DMS53 treated with DMSO at 0.1 percent for 48 hours (cell line): Measurements from ENCODE around the gene DCAF10.
"Not testable (repeated sequence)": the region's sequence is repeated elsewhere in the genome, so short reads cannot be mapped to it uniquely, and the experiment has no call there.

Experiments used
- DNase-seq: peaks from one replicate; lab custom pipeline; 2025; ENCODE audit not compliant: unreplicated experiment; lab: John Stamatoyannopoulos, UW

The DCAF10 gene

DNA sequence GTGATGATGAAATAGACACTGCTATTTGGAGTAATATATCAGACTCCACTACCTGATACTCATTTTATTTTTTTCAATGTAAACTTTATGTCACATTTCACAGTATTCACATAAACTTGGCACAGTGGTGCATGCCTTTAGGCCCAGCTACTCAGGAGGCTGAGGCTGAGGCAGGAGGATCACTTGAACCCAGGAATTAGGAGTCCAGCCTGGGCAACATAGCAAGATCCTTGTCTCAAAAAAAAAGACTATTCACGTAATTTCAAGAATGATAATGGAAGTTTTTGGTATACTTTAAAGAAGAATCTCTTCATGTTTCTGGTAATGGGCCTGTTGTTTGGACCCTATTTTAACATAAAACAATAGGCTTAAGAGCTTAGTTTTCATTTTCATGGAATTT, 56.0 kb downstream of the DCAF10 start:
- DNase-seq: no peak

DNA sequence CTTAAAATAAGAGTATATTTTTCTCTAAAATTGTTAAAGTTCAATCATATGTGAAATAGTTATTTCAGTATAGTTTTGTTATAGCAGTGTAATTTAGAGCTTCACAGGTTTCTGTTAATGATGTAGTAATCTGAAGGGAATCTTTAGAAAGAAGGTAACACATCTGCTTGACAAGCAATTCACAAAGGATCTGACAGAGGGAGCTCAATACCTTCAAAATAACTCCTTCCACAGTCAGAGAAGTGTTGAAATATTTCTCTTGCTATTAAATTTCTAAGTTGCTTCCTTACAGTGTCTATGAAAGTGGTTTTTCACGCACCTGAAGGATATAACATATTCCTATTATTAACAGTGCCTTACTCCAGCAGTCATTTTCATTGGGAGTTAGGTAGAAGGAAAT, 58.4 kb downstream of the DCAF10 start:
- DNase-seq: no peak

DNA sequence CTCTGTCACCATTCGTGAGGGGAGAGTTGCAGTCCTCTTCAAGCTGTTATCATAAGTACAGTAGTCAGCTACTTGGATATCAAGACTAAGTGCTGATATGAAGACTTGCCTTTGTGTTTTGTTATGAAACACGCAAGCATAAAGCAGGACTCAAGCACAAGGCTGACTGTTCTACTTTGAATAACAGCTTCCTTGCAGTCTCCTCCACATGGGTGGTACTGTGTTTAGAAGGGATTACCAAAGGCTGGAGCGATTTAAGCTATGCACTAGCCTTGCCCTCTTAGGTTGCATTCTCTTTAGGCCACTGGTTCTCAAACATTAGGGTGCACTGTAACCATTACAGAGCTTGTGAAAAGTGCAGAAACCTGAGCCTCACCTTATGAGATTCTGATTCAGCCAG, 61.9 kb downstream of the DCAF10 start:
- DNase-seq: no peak

DNA sequence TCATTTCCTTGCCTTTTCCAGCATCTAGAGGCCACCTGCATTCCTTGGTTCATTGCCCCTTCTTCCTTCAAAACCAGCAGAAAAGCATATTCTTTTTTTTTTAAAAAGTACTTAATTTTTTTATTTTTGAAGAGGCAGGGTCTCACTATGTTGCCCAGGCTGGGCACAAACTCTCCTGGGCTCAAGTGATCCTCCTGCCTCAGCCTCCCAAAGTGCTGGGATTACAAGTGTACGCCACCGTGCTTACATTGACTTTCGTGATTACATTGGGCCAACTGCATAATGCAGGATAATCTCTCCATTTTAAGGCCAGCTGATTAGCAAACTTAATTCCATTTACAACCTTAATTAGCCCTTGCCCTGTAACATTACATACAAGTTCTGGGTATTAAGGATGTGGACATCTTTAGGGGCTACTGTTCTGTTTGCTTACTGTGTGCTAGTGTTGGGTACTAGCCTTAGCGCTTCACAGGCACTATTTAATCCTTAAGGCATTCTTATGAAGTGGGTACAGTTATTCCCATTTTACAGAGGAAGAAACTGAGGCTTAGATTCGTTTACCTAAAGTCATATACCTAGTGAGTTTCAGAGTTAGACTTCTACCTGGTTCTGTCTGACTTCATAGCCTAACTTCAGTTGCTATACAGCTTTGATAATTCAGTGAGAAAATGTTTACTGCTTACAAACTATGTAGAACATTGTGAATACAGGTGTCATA, 69.6 kb downstream of the DCAF10 start:
- DNase-seq: no peak

DNA sequence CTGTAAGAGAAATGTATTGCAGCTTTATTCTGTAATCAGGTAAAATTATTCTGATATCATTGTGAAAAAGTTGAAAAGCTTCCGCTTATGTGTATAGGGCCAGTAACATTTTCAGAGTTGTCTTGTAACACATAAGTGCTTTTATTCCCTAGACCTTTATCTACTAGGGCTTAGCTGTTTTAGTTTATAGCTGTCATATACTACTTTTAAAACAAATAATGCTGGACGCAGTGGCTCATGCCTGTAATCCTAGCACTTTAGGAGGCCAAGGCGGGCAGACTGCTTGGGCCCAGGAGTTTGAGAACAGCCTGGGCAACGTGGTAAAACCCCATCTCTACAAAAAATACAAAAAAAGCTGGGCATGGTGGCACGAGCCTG, 70.2 kb downstream of the DCAF10 start:
- DNase-seq: no peak

DNA sequence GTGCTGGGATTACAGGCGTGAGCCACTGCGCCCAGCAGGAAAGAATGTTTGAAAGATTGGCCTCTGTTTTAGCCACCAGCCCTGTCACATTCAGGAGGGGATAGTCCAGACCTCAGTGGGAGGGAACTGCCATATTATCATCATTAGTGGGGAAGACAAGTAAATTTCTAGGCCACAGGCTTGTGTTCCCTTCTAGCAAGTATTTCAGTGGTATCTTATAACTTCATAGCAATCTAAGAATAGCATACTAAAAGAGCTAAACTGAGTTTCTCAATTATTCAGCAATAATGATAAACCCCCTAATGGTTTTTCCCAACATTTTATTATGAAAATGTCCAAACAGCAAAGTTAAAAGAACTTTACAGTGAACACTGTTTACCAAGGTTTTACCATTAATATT, 73.4 kb downstream of the DCAF10 start:
- DNase-seq: no peak

DNA sequence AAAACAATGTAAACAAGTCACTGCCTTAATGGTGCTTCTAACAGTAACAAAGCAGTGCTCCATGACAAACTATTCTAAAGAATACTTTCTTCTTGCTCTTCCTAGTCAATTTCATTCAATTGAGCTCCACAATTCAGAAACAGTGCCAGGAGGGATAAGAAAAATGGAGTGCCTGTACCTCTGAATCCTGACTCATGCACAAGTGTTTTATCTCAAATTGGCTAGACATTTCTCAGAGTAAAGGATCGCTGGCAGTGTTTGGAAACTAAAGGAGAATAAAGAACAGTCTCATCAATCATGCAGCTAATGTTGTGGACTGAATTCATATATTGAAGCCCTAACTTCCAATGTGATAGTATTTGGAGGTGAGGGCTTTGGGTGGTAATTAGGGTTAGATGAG, 75.8 kb downstream of the DCAF10 start:
- DNase-seq: no peak

DNA sequence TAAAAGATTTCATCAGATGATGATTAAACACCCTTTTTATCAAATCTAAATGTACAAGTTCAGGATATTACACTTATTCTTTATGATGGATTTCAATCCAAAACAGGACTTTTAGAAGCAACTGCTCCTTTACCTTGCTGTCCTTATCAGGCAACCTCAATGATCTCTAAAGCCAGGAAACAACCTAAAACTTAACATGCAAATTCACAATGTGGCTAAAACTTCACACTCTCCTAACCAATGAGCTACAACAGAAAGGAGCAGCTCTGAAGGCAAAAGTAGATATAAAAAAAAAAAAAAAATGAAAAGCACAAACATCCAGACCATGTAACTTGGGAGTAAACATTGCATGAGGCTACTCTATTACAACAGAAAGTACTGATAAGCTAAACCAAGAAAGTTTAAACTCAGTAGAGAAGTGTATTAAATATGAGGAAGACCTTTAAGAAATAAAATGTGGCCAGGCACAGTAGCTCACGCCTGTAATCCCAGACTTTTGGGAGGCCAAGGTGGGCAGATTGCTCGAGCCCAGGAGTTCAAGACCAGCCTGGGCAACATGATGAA, 80.4 kb downstream of the DCAF10 start:
- no peak for DNase-seq

DNA sequence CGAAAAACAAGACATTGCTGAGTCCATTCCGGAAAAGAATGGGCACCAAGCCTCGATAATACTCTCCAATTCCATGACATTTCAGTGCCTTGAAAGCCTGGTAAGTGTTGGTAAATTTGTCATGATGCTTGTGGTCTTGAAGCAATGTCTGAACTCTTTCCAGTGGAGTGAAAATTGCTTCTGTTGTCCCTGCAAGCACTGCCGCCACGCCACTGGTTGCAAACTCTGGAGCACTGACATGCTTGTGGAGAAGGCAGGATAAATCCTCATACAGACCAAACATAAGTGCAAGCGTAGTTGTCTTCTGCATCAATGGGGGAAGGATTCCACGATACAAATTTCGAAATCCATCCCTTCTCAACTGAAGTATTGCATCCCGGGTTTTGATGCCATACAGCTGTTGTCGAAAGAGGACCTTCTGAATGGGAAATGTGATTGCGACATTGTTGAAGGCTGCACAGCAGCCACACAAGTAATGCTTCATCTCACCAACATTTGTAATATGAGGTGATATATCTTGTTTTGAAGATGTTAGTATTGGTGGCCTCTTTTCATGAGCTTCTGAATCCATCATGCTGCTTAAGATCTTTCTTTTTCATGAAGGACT, 87.5 kb downstream of the DCAF10 start:
- DNase-seq: not testable (repeated sequence)

DNA sequence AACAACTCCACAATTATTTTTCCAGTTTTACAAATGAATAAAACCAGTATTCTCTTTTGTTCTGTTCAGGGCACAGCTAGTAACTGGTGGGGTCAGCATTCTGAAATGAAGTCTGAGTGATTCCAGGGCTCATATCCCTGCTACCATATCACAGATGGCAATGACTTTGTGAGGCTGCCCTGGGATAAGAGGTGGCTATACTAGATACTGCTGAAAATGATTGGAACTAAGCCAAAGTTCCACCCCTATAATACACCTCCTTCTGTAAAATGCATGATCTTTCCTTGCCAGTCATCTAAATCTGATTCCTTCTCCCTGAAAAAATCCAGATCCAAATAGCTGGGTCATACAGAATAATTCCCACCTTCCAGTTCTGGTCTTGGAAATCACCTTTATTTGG, 88.9 kb downstream of the DCAF10 start:
- DNase-seq: no peak

DNA sequence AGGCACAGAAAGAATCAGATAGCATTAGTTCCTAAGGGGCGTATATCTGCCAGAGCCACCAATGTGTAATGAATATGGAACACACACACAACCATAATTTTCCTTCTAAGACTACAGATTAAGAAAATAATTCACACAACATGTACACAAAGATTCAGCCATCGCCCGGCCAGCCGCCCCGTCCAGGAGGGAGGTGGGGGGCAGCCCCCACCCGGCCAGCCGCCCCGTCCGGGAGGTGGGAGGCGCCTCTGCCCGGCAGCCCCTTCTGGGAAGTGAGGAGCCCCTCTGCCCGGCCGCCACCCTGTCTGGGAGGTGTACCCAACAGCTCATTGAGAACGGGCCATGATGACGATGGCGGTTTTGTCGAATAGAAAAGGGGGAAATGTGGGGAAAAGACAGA, 90.4 kb downstream of the DCAF10 start:
- DNase-seq: not testable (repeated sequence)

DNA sequence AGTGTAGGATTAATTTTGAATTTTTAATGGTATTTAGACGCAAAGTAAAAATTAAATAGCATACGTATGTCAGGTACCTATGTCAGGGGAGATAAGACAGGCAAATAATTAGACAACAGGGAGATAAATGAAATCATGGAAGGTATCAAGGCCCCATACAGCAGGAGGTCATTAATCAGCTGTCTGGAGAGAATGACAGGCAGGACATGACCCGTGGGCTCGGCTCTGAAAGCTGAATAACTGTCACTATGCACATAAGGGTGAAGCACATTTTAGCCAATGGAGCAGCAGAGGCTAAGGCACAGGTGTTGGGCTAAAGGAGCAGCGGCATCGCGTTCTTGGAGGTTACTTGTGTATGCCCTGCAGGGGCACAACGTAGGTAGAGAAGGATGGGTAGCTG, 91.5 kb downstream of the DCAF10 start:
- no peak for DNase-seq

DNA sequence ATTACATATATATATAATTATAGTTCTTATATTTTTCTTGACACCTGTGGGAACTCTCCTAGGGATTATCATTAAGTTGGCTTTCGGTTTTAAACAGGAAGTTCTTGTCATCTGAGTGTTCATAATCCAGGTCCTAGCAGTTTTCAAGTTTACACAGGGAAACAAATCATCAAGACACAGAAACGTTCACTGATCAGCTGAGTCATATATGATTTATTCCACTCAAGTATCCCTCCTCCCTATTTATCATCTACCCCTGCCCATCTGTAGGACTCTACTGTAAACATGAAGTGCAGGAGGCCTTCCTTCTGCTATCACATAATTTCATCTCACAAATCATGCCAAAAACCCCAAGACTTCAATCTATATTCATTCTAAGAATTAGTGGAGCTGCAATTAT, 97.1 kb downstream of the DCAF10 start:
- no peak for DNase-seq

DNA sequence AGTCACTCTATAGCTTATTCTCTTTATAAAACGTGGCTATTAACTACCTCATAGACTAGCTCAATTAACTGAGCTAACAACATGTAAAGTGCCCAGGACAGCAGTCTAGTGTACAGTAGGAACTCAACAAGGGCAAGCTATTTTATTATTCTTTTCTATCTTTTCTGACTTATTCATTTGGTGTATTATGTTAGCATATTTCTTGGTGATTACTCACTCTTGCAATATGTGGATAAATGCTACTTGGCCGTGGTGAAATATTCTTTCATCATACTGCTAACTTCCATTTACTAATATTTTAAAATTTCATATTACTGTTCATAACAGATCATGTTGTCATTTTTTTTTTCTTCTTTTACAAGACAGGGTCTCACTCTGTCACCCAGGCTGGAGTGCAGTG, 98.4 kb downstream of the DCAF10 start:
- DNase-seq: no peak

DNA sequence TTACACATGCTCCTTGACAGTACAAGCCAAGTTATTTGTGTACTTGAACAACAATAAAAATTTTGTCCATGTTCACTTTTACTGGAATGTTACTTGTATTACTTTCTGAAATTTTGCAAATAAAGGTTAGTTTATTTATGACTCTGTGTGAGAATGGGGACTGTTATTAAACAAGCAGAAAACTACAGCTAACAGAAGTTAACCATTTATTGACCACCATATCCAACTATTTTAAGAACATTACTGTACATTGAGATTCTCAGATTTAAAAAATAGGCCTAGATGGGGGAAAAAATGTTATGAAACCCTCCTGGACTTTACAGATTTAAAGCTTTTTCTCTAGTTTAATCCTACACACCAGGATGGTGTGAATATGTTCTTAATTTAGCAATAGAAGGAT, 101.5 kb downstream of the DCAF10 start:
- no peak for DNase-seq

DNA sequence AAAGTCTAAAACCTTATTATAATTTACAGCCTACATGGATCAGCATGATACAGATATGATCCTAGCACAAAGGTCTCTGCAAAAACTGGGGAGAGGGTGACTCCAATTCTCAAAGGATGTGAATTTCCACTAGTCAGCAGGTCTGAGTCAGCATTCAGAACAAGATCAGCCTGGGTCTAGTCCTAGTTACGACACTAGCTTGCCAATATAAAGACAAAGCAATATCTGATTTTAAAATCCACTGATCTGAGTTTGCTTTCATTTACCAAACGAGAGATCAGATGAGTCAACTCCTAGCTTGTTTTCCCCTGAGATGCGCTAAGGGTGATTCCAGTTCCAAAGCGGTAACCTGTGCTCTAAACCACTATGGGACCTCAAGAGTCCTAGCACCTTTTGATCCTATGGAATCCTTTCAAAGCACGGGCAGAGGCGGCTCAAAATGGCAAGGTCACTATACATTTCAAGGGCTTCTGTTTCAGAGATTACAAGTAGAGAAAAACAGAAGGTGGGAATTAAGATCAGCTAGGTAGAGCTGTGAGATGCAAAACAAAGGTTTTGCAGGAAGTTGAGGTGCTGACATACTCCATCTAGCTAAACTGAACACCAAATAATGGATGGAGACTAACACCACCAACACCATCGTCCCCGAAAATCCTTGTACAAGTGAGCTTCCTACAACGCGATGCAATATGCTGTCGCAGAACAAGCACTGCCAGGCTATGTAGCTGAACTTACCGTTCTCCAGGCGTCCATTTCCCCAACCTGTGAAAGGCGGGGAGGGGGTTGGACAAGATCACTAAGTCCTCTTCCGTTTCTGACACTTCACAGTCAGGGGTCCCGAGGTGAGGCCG, 102.4 kb downstream of the DCAF10 start:
- DNase-seq: peak; percentile 15

DNA sequence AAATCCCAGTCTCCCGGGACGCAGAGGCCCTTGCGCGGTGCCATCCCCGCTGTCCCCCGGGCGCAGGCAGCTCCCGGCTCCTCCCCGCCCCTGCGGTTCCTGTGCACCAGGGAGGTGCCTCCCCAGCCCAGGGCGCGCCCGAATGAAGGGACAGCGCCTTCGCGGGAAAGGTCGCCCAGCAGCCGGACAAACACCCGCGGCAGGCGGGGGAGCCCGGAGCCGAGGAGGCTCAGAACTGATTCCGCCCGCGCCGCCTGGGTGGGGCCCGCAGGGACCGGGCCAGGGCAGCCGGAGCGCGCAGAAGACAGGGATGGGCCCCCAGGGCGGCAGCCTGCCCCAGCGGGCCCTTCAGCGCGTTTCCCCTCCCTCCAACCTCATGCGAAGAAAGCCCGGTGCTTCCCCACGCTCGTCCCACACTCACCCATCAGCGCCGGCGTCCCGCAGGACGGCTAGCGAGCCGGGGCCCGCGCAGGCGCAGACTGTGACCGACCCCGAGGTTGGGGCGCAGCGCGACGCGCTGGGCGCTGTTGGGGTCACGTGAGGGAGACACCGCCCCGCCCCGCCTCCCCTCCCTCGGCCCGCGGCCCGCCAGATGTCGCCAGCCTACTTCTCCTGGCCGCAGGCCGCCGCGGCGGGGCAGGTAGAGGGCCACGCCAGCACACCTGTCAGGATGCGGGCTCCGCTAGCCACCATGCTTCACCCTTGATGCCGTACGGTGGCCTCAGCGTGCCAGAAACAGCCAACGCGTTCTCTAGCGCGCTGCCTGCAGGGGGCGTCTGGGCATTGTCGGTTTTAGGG, 103.2 kb downstream of the DCAF10 start, which contains the start of gene SLC25A51:
Gene SLC25A51, minus strand, starts transcription at position 481 of the 798 bp plus-strand sequence. CDS start 15,577 bp downstream, outside the sequence.
- peak; percentile 69 for DNase-seq

DNA sequence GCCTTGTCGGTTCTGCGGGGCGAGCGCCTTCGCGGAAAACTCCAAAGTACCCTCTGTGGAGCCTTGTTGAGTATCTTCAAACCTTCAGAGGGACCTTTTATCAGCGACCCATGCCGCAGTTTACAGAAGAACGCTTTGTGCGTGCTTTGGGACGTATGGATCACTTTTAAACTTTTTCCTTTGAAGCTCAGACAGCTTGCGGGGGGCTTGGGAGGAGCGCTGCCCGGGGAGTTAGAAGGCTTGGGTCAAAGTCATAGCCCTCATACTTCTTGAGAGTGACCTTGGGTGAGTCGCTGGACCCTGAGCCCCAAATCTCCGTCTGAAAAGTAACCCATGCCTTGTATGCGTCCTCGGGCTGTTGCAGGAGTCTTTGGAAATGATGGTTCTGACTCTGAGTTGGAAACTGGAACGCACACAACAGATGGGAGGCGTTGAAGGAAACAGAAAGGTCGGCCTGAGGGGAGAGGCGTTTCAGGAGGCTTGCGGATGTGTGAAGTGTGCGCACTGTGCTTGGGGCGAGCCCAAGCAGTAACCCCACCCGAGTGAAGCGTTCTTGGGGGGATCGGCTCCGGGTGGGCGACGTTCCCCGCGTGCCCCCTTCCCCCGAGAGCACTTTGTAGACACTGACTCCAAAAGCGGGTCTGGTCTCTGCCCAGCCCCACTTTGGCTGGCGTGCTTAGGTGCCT, 104.0 kb downstream of the DCAF10 start:
- DNase-seq: peak; percentile 5

DNA sequence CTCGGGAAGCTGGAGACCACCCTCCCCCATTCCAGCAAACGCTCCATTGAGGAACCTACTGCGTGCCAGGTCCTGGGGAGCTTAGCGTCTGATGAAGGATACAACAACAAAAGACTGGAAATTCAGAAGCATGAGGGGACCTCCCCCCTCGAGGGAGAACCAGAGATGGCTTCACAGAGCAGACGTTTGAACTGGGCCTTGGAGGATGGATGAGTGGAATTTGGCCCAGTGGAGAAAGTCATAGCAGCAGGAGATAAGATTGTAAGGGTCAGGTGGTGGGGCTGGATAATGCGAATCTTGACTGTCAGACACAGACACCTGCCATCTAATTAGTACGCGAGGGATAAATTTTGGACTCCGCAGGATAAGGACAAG, 104.5 kb downstream of the DCAF10 start:
- DNase-seq: no peak

DNA sequence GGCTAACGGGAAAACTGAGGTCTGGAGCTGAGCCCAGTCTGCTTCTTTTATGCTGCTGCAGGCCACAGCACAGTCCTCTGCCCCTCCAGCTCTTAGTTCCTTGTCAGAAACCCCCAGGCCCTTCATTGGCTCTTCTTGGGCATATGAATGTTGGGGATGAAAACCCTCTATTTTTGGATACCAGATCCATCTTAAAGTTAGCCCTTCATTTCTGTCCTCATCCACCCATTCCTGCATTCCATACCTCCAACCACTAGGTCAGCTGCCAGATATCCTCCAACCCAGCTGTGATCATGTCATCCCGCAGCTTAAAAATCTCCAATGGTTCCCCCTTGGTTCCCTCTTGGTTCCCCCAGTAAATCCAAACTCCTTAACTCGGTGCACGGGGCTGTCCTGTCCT, 105.2 kb downstream of the DCAF10 start:
- no peak for DNase-seq
